ENCODE results near the gene HYAL2.

Gene HYAL2

DNA sequence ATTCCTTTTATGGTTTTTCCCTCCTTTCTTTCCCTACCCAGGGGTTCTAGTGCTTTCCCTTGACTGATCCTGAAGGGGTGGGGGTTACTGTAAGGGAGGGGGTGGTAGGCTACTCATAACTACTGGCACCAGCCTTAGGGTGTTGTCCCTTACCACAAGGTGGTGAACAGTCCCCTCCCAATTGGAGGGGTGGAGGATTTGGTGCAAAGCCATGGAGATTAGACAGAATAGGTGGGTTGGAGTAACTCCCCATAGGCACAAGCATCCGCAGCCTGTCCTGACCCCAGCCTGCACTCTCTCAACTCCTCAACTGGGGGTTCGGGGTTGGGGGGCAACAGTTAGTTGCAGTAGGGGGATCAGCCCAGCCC lies 2.6 kb upstream of the HYAL2 start:
- H3K36me3 ChIP-seq, result peaks cover 37% of the 10 kb centered on the region

DNA sequence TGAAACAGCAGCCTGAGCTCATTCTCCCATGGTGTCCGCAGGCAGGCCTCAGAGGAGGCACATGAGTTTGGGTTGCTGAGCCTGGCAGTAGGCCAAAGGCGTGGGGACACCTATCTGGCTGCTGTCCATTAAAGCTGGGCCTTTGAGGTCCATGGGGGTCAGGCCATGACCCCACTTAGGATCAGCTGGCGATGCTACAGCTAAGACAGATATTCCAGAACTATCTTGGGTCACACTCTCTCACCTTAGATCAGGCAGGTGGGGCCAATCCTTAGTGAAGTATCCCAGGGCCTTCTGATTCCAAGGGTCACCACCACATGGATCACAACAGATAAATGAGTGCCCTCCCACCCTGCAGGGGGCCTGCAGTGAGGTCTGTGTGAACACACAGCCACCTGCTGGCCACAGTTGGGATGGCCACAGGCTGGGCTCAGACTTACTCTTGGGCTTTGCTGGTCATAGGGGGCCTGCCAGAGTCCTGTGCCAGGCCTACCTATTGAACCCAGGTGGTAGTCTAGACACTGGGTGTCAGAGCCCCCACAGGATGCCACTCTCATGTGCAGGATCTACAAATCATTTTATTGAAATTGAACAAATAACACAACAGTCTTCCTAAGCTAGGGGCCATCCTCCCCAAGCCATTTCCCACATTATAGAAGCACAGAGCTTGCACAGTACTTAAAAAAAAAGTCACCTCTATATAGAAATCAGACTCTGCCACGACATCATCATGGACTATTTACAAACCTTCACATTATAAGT lies 2.0 kb upstream of the HYAL2 start:
- Histone ChIP-seq H3K9me3 (ENCODE audit: severe bottlenecking) (no peaks in the 10 kb centered on the region), H3K27ac (no peak overlapping the region), H3K27me3 (ENCODE audit: insufficient read depth, low read depth, severe bottlenecking) (no peaks in the 10 kb centered on the region), H3K4me3 (ENCODE audit: low read depth, low read length) (no peak overlapping the region), H3K36me3 (peaks cover 37% of the 10 kb centered on the region)
- peak; percentile 88 for DNase-seq
- TF ChIP-seq, protein P1, sequence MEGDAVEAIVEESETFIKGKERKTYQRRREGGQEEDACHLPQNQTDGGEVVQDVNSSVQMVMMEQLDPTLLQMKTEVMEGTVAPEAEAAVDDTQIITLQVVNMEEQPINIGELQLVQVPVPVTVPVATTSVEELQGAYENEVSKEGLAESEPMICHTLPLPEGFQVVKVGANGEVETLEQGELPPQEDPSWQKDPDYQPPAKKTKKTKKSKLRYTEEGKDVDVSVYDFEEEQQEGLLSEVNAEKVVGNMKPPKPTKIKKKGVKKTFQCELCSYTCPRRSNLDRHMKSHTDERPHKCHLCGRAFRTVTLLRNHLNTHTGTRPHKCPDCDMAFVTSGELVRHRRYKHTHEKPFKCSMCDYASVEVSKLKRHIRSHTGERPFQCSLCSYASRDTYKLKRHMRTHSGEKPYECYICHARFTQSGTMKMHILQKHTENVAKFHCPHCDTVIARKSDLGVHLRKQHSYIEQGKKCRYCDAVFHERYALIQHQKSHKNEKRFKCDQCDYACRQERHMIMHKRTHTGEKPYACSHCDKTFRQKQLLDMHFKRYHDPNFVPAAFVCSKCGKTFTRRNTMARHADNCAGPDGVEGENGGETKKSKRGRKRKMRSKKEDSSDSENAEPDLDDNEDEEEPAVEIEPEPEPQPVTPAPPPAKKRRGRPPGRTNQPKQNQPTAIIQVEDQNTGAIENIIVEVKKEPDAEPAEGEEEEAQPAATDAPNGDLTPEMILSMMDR (IDR thresholded peaks at IDR 0.05; ENCODE audit: low read depth, low read length), result peak; percentile 90

More for the DNA sequence above, 2.6 kb upstream of the HYAL2 start:
- Histone ChIP-seq H3K9me3 (ENCODE audit: severe bottlenecking) (no peaks in the 10 kb centered on the region), H3K4me3 (ENCODE audit: low read depth, low read length) (no peak overlapping the region), H3K27ac (no peak overlapping the region), H3K27me3 (ENCODE audit: insufficient read depth, low read depth, severe bottlenecking) (no peaks in the 10 kb centered on the region)
- TF ChIP-seq, protein P1 (IDR thresholded peaks at IDR 0.05; ENCODE audit: low read depth, low read length), result no peak
- no peak for DNase-seq

DNA sequence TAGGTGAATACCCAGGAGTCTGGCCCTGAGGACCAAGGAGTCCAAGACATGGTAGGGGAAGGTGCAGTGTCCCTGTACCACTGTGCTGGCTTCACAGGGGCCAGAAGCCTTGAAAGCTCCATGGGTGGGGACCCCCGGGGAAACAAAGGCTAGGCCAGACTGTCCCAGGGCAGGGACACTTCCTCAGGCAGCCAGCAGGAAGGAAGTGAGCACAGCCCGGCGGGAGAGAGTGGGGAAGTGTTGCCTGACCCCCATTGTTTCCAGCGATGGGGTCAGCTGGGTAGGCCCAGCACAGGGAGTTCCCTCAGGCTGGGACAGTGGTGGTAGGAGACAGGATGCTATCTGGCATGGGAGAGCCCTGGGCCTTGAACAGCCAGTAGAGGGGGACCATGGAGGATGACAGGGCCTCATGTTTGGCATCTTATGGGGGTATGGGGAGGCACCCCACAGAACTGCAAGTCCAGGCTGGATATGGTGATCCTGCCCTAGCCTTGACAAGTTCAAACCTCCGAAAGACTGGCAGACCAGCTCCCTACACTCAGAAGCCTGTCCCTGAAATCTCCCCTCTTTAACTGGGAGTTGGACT lies 1.2 kb upstream of the HYAL2 start:
- TF ChIP-seq, protein P1 (IDR thresholded peaks at IDR 0.05; ENCODE audit: low read depth, low read length), result no peak
- no peak for DNase-seq
- H3K27ac ChIP-seq, result no peak overlapping the region
- H3K27me3 ChIP-seq (ENCODE audit: insufficient read depth, low read depth, severe bottlenecking), result no peaks in the 10 kb centered on the region
- peaks cover 41% of the 10 kb centered on the region for H3K36me3 ChIP-seq
- H3K9me3 ChIP-seq (ENCODE audit: severe bottlenecking), result no peaks in the 10 kb centered on the region
- no peak overlapping the region for H3K4me3 ChIP-seq (ENCODE audit: low read depth, low read length)

DNA sequence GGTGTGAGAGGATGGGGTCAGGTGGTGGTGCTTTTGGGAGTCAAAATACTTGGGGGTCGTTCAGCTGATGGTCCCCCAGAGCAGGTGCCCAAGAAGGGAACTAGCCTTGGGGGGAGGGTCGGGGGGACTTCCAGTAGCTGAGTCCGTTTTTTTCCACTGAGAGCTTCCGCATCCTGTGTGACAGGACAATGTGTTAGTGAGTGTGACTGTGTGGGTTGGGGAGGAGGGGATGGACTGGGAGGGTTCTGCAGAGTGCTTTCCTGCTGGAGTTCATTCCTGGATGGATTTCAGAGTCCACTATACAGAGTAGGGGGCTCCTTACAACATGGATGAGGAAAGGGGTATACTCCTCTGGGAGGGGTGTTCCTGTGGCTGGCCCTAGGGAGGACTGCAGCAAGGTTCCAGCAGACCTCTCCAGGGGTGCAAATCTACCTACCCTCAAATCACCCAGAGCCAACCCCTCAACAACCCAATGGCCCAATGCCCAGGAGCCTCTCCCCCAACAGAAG lies 601 bp upstream of the HYAL2 start:
- Histone ChIP-seq H3K27ac (no peak overlapping the region), H3K4me3 (ENCODE audit: low read depth, low read length) (no peak overlapping the region), H3K36me3 (peaks cover 46% of the 10 kb centered on the region)

DNA sequence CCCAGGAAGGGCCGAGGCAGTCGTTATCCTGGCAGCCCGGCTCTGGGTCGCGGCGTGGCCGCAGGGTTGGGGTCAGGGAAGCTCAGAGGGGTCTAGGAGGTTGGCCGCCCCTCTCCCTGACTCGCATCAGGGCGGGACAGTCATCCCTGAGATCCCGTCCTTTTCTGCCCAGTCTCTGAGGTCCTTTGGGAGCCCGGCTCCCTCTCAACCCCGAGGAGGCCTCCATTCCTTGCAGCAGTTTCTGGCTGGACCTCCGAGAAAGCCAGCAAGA lies 495 bp downstream of the HYAL2 start:
- Histone ChIP-seq H3K27ac (peak overlapping the region; percentile 100), H3K27me3 (ENCODE audit: insufficient read depth, low read depth, severe bottlenecking) (no peaks in the 10 kb centered on the region), H3K36me3 (peaks cover 52% of the 10 kb centered on the region), H3K9me3 (ENCODE audit: severe bottlenecking) (no peaks in the 10 kb centered on the region), H3K4me3 (ENCODE audit: low read depth, low read length) (peak overlapping the region; percentile 74)
- DNase-seq, result no peak
- TF ChIP-seq, protein P1 (IDR thresholded peaks at IDR 0.05; ENCODE audit: low read depth, low read length), result no peak

More for the DNA sequence above, 601 bp upstream of the HYAL2 start:
- TF ChIP-seq, protein P1 (IDR thresholded peaks at IDR 0.05; ENCODE audit: low read depth, low read length), result no peak
- DNase-seq, result no peak
- Histone ChIP-seq H3K27me3 (ENCODE audit: insufficient read depth, low read depth, severe bottlenecking) (no peaks in the 10 kb centered on the region), H3K9me3 (ENCODE audit: severe bottlenecking) (no peaks in the 10 kb centered on the region)

Data from WERI-Rb-1 (cell line).